Measurements from ENCODE around the gene PTGDS.

GRCh38 chr9:137016436-137016835 lies 39.1 kb downstream of the PTGDS start:
- TF ChIP-seq, protein P1, sequence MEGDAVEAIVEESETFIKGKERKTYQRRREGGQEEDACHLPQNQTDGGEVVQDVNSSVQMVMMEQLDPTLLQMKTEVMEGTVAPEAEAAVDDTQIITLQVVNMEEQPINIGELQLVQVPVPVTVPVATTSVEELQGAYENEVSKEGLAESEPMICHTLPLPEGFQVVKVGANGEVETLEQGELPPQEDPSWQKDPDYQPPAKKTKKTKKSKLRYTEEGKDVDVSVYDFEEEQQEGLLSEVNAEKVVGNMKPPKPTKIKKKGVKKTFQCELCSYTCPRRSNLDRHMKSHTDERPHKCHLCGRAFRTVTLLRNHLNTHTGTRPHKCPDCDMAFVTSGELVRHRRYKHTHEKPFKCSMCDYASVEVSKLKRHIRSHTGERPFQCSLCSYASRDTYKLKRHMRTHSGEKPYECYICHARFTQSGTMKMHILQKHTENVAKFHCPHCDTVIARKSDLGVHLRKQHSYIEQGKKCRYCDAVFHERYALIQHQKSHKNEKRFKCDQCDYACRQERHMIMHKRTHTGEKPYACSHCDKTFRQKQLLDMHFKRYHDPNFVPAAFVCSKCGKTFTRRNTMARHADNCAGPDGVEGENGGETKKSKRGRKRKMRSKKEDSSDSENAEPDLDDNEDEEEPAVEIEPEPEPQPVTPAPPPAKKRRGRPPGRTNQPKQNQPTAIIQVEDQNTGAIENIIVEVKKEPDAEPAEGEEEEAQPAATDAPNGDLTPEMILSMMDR (IDR thresholded peaks at IDR 0.05): no peak
- no peak for TF ChIP-seq POLR2AphosphoS5 (IDR thresholded peaks at IDR 0.05)

Data from breast epithelium (tissue), 3 donors.